SK-N-SH treated with all-trans-retinoic acid at 6 μM for 48 hours (cell line): ENCODE results near the gene WDR7.

Source experiments
- ATAC-seq: fragments of 200-7000 bp; cut with Tn5 transposase; 3 replicates; pipeline ENCODE4 v1.9.1; 2020; ENCODE audit warnings: mild to moderate bottlenecking, moderate library complexity
- ARNTL ChIP-seq: fragments of 450-650 bp; formaldehyde crosslinking; IDR thresholded peaks from 2 replicates; pipeline ENCODE4 v1.5.0; 2020; ENCODE audit warnings: low read depth, mild to moderate bottlenecking, moderate library complexity, borderline replicate concordance
- CREB5 ChIP-seq: fragments of 250-450 bp; sonication (Bioruptor Pico); IDR thresholded peaks from 2 replicates; pipeline ENCODE4 v1.5.1; 2020; ENCODE audit warnings: low read depth, mild to moderate bottlenecking, moderate library complexity
- CSDC2 ChIP-seq: fragments of 250-450 bp; sonication (Bioruptor Pico); IDR thresholded peaks from 2 replicates; pipeline ENCODE4 v1.5.0; 2020; ENCODE audit warnings: mild to moderate bottlenecking, moderate library complexity
- CSRNP3 ChIP-seq: fragments of 250-450 bp; sonication (Bioruptor Pico); IDR thresholded peaks from 2 replicates; pipeline ENCODE4 v1.5.1; 2021; ENCODE audit warnings: mild to moderate bottlenecking, moderate library complexity
- ESRRG ChIP-seq: fragments of 250-450 bp; sonication (Bioruptor Pico); IDR thresholded peaks from 2 replicates; pipeline ENCODE4 v1.6.1; 2021; ENCODE audit warnings: mild to moderate bottlenecking
- GLIS3 ChIP-seq: fragments of 250-450 bp; sonication (Bioruptor Pico); IDR thresholded peaks from 2 replicates; pipeline ENCODE4 v1.5.0; 2020; ENCODE audit warnings: mild to moderate bottlenecking, moderate library complexity
- ISL1 ChIP-seq: fragments of 250-450 bp; sonication (Bioruptor Pico); IDR thresholded peaks from 2 replicates; pipeline ENCODE4 v2.1.2; 2022; ENCODE audit warnings: mild to moderate bottlenecking, moderate library complexity
- OSR1 ChIP-seq: fragments of 250-450 bp; sonication (Bioruptor Pico); IDR thresholded peaks from 2 replicates; pipeline ENCODE4 v1.8.0; 2022; ENCODE audit warnings: moderate library complexity, mild to moderate bottlenecking, inconsistent platforms
- PATZ1 ChIP-seq: fragments of 250-450 bp; sonication (Bioruptor Pico); IDR thresholded peaks from 2 replicates; pipeline ENCODE4 v1.8.0; 2020; ENCODE audit warnings: mild to moderate bottlenecking, moderate library complexity, borderline replicate concordance
- POU6F1 ChIP-seq: fragments of 250-450 bp; sonication (Bioruptor Pico); IDR thresholded peaks from 2 replicates; pipeline ENCODE4 v1.8.0; 2021; ENCODE audit warnings: low read depth, mild to moderate bottlenecking, moderate library complexity, borderline replicate concordance
- PPARA ChIP-seq: fragments of 250-450 bp; sonication (Bioruptor Pico); IDR thresholded peaks from 2 replicates; pipeline ENCODE4 v1.5.0; 2020; ENCODE audit warnings: mild to moderate bottlenecking, borderline replicate concordance
- RARB ChIP-seq: fragments of 250-450 bp; sonication (Bioruptor Pico); IDR thresholded peaks from 2 replicates; pipeline ENCODE4 v1.8.0; 2021; ENCODE audit warnings: mild to moderate bottlenecking, moderate library complexity
- SNAI2 ChIP-seq: fragments of 250-450 bp; sonication (Bioruptor Pico); IDR thresholded peaks from 2 replicates; pipeline ENCODE4 v1.5.0; 2020; ENCODE audit warnings: mild to moderate bottlenecking, moderate library complexity
- TCF4 ChIP-seq: fragments of 250-450 bp; sonication (Bioruptor Pico); IDR thresholded peaks from 2 replicates; pipeline ENCODE4 v1.8.0; 2021; ENCODE audit warnings: mild to moderate bottlenecking, moderate library complexity, borderline replicate concordance
- TOX ChIP-seq: fragments of 250-450 bp; sonication (Bioruptor Pico); IDR thresholded peaks from 2 replicates; pipeline ENCODE4 v1.8.0; 2021; ENCODE audit warnings: mild to moderate bottlenecking, moderate library complexity, borderline replicate concordance
- TSHZ2 ChIP-seq: fragments of 250-450 bp; sonication (Bioruptor Pico); IDR thresholded peaks from 2 replicates; pipeline ENCODE4 v1.5.0; 2020; ENCODE audit warnings: mild to moderate bottlenecking, moderate library complexity
- ZFP3 ChIP-seq: fragments of 250-450 bp; sonication (Bioruptor Pico); IDR thresholded peaks from 2 replicates; pipeline ENCODE4 v1.5.0; 2020; ENCODE audit warnings: mild to moderate bottlenecking, moderate library complexity
- ZFP30 ChIP-seq: fragments of 450-650 bp; formaldehyde crosslinking; IDR thresholded peaks from 2 replicates; pipeline ENCODE4 v1.5.0; 2022; ENCODE audit warnings: mild to moderate bottlenecking, moderate library complexity
- ZNF565 ChIP-seq: fragments of 450-650 bp; formaldehyde crosslinking; conservative IDR thresholded peaks from 2 replicates; pipeline ENCODE4 v1.5.0; 2020; ENCODE audit warnings: low read depth, mild to moderate bottlenecking, moderate library complexity
- ZNF70 ChIP-seq: fragments of 450-650 bp; formaldehyde crosslinking; IDR thresholded peaks from 2 replicates; pipeline ENCODE4 v1.5.0; 2020; ENCODE audit warnings: mild to moderate bottlenecking, moderate library complexity
- ZNF8 ChIP-seq: fragments of 450-650 bp; formaldehyde crosslinking; IDR thresholded peaks from 2 replicates; pipeline ENCODE4 v1.5.0; 2020; ENCODE audit warnings: mild to moderate bottlenecking, moderate library complexity

Gene WDR7

GRCh38 chr18:57022716-57023115 lies 371.6 kb downstream of the WDR7 start:
- TF ChIP-seq GLIS3, result no peak
- ATAC-seq, result no peak

- no peak for TF ChIP-seq SNAI2 (CRISPR knock-in tag)
- TF ChIP-seq CREB5 (CRISPR knock-in tag), result no peak
- no peak for TF ChIP-seq ZNF565 (CRISPR knock-in tag)
- no peak for TF ChIP-seq PPARA (CRISPR knock-in tag)
- no peak for TF ChIP-seq ZNF8 (CRISPR knock-in tag)
- no peak for TF ChIP-seq ARNTL (CRISPR knock-in tag)
- no peak for TF ChIP-seq POU6F1 (CRISPR knock-in tag)
- no peak for TF ChIP-seq ZNF70 (CRISPR knock-in tag)
- TF ChIP-seq TOX (CRISPR knock-in tag), result no peak
- TF ChIP-seq GLIS3, result no peak
- no peak for TF ChIP-seq CSDC2 (CRISPR knock-in tag)
- no peak for TF ChIP-seq ESRRG (CRISPR knock-in tag)
- TF ChIP-seq ZFP30 (CRISPR knock-in tag), result no peak
- TF ChIP-seq TCF4 (CRISPR knock-in tag), result no peak
- TF ChIP-seq TSHZ2, result no peak
- TF ChIP-seq RARB (CRISPR knock-in tag), result no peak
- TF ChIP-seq ZFP3 (CRISPR knock-in tag), result no peak
- TF ChIP-seq OSR1, result no peak
- TF ChIP-seq CSRNP3 (CRISPR knock-in tag), result no peak
- TF ChIP-seq PATZ1 (CRISPR knock-in tag), result no peak
- ATAC-seq, result no peak
Measured at GRCh38 chr18:57023275-57023882, 372.2 kb downstream of the WDR7 start.

GRCh38 chr18:57025540-57025939 lies 374.4 kb downstream of the WDR7 start:
- peak; percentile 85 for TF ChIP-seq ISL1 (CRISPR knock-in tag)
- TF ChIP-seq TOX (CRISPR knock-in tag), result peak; percentile 84
- no peak for TF ChIP-seq ZFP3 (CRISPR knock-in tag)
- no peak for TF ChIP-seq ZNF8 (CRISPR knock-in tag)
- TF ChIP-seq, all 23 proteins: peak for 2
- ATAC-seq, result peak; percentile 84
